ENCODE results near the gene NSMCE1. TPM values are rescaled to one million over a fixed set of nuclear protein-coding genes. Genes with fewer than 3 reads are reported as not detected.
A peak's percentile ranks its signal among the peaks of the same experiment; 100 is the strongest.

The NSMCE1 gene
- total and polyA plus RNA-seq, 2 of the 4 experiments (the other 2 are of a cell fraction) = 47.5 to 120 TPM

DNA sequence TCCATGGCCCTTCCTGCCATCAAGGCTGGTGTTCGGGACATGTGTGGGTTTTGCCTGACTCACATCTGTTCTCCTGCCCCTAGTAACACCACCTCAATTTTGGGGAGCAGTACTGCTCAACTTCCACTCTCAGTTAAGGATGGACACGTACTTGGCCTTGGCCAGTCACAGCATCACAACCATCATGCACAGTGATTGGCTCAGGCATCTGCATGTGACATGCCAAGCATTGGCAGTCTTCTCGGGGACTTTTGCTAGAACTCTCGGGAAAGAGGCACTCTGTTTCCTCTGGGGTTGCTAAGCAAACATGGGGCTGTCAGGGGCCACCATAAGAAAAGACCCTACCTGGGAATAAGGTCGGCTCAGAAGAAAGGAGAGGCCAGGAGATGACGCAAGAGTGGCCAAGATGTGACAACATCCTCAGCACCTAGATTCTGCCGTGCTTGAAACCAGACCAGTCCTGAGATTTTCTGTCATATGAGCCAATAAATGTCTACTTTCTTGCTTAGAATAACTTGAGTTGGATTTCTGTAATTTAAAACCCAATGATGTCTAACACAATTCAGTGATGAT lies 77.1 kb downstream of the NSMCE1 start:
- H3K18ac ChIP-seq (ENCODE audit: low read depth, low read length) = no peak overlapping the region
- no peak overlapping the region for H3K56ac ChIP-seq (ENCODE audit: extremely low read depth, insufficient read depth, low read length)
- H4K20me1 ChIP-seq (ENCODE audit: insufficient read depth, low read length) = no peaks in the 10 kb centered on the region
- TF ChIP-seq FOS (IDR thresholded peaks at IDR 0.05; ENCODE audit: low read depth, low read length) = no peak
- TF ChIP-seq RCOR1 (IDR thresholded peaks at IDR 0.05; ENCODE audit: insufficient replicate concordance, low read length) = no peak
- TF ChIP-seq MAZ (IDR thresholded peaks at IDR 0.05; ENCODE audit: borderline replicate concordance, low read depth, low read length) = no peak
- TF ChIP-seq, protein P1, sequence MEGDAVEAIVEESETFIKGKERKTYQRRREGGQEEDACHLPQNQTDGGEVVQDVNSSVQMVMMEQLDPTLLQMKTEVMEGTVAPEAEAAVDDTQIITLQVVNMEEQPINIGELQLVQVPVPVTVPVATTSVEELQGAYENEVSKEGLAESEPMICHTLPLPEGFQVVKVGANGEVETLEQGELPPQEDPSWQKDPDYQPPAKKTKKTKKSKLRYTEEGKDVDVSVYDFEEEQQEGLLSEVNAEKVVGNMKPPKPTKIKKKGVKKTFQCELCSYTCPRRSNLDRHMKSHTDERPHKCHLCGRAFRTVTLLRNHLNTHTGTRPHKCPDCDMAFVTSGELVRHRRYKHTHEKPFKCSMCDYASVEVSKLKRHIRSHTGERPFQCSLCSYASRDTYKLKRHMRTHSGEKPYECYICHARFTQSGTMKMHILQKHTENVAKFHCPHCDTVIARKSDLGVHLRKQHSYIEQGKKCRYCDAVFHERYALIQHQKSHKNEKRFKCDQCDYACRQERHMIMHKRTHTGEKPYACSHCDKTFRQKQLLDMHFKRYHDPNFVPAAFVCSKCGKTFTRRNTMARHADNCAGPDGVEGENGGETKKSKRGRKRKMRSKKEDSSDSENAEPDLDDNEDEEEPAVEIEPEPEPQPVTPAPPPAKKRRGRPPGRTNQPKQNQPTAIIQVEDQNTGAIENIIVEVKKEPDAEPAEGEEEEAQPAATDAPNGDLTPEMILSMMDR (conservative IDR thresholded peaks at IDR 0.05; ENCODE audit: low read depth, low read length) = no peak
- no peak for TF ChIP-seq POLR2A (IDR thresholded peaks at IDR 0.05; ENCODE audit: low read depth, low read length)
- no peak for TF ChIP-seq RFX5 (IDR thresholded peaks at IDR 0.05; ENCODE audit: low read depth, low read length)
- TF ChIP-seq MXI1 (IDR thresholded peaks at IDR 0.05; ENCODE audit: borderline replicate concordance, low read depth, low read length) = no peak
- peak; percentile 58 for TF ChIP-seq CEBPB (IDR thresholded peaks at IDR 0.05; ENCODE audit: low read depth, low read length)
- WGBS, 2 experiments (ENCODE audit: extremely low coverage in 2 of 2, insufficient read length in 1 of 2) = 54% methylated on average over 3 of the region's 7 CpGs; no CpG with 5 or more reads in 1 of the 2 experiments
- peak overlapping the region; percentile 10; the same call in 1 of the 2 replicates for H2AK5ac ChIP-seq (ENCODE audit: low read depth, low read length)
- H3K4me2 ChIP-seq (ENCODE audit: low read depth, low read length) = no peak overlapping the region
- H3K4me3 ChIP-seq (ENCODE audit: insufficient read depth, low read depth, low read length) = no peak overlapping the region
- in situ Hi-C loops (cut with MboI; ENCODE audit: low sequenced_read_pairs) = no loop called here
- no peak overlapping the region for H3K14ac ChIP-seq (replicated peaks; ENCODE audit: low read depth, low read length)
- CTCF ChIA-PET = no interaction called here
- H4K8ac ChIP-seq (ENCODE audit: low read depth in 2 of 2, low read length in 2 of 2) = no peak overlapping the region
- no peak overlapping the region for H2BK5ac ChIP-seq (ENCODE audit: low read depth, low read length, poor library complexity, severe bottlenecking)
- ATAC-seq (ENCODE audit: low read depth) (no peak), DNase-seq (no peak)
- H3K79me1 ChIP-seq (ENCODE audit: low read depth in 1 of 2, low read length in 2 of 2) = no peaks in the 10 kb centered on the region
- no peak overlapping the region for H4K5ac ChIP-seq (ENCODE audit: low read depth, low read length)
- H3K27me3 ChIP-seq (ENCODE audit: control insufficient read depth, insufficient read depth, low read length) = peaks cover 26% of the 10 kb centered on the region
- H2BK120ac ChIP-seq (ENCODE audit: low read depth, low read length) = no peak overlapping the region
- POLR2A ChIA-PET (ENCODE audit: unreplicated experiment) = no interaction called here
- H3K4me1 ChIP-seq (ENCODE audit: control insufficient read depth, insufficient read depth, low read length) = no peaks in the 10 kb centered on the region
- no peak overlapping the region for H3K4ac ChIP-seq (ENCODE audit: low read depth, low read length)
- H4K91ac ChIP-seq (ENCODE audit: insufficient read depth, low read depth, low read length) = no peak overlapping the region
- peaks cover 4% of the 10 kb centered on the region; the same call in 1 of the 2 replicates for H3K9me1 ChIP-seq (ENCODE audit: insufficient read depth, low read length)
- peak overlapping the region; percentile 21 for H2AFZ ChIP-seq (replicated peaks; ENCODE audit: low read length, poor library complexity)
- no peak overlapping the region for H3K23ac ChIP-seq (ENCODE audit: low read depth, low read length)
- H2BK20ac ChIP-seq (ENCODE audit: low read depth, low read length) = no peak overlapping the region
- intact Hi-C loops (cut with micrococcal nuclease) = no loop called here
- H3K9me3 ChIP-seq (ENCODE audit: control insufficient read depth, insufficient read depth, low read length) = no peaks in the 10 kb centered on the region
- H3K9ac ChIP-seq (ENCODE audit: low read depth, low read length) = no peak overlapping the region
- no peak overlapping the region for H3K27ac ChIP-seq (ENCODE audit: insufficient read depth, low read length)
- no peak overlapping the region for H2BK15ac ChIP-seq (ENCODE audit: low read depth, low read length)
- H3K36me3 ChIP-seq (ENCODE audit: control insufficient read depth, insufficient read depth, low read length) = no peaks in the 10 kb centered on the region
- no peak overlapping the region for H2AK9ac ChIP-seq (replicated peaks; ENCODE audit: low read depth, low read length, poor library complexity)
- dilution Hi-C loops (cut with HindIII; ENCODE audit: low sequenced_read_pairs, unreplicated experiment) = no loop called here
- BruUV-seq (replicated peaks) = no TSS peak
